IPS-18c (cell line): ENCODE results near the gene ZIC3.
A peak's percentile ranks its signal among the peaks of the same experiment; 100 is the strongest.

ENCODE experiments used
- H3K4me3 ChIP-seq: 2 replicates; pipeline ENCODE4 v1.7.0; 2013; ENCODE audit warnings: low read depth, mild to moderate bottlenecking, low read length, moderate library complexity; ENCODE audit not compliant: insufficient read depth
- H3K9me3 ChIP-seq: one replicate; pipeline ENCODE4 v1.6.1; 2013; ENCODE audit warnings: mild to moderate bottlenecking, low read length, moderate library complexity; ENCODE audit not compliant: control insufficient read depth, insufficient read depth

ZIC3 gene

DNA sequence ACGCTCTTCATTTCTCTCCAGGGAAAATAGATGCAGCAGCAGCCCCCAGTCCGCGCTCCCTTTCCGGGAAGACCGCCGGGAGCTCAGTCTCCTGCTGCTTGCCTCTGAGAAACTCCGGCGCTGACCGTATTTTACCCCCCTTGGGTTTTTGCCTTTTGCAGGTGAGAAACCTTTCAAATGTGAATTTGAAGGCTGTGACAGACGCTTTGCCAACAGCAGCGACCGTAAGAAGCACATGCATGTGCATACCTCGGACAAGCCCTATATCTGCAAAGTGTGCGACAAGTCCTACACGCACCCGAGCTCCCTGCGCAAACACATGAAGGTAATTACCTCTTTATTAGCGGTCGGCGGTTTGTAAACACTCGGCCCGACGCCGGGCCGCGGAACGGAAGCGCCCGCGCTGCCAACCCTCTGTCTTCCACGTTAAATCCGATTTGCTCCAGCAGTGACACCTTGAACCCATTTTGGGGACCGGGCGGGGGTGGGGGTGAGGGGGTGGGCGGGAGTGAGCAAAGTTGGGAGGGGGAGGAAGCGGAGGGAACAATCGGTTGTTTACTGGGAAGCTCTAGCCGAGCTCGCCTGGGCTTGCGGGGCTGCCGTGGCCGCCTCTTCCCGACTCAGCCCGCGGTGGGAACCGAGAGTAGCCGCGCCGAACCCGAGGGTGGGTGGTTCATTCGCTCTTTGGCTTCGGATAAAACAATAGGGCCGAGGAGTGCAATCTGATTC, 3.0 kb downstream of the ZIC3 start:
- H3K4me3 ChIP-seq = peak overlapping the region; percentile 61
- H3K9me3 ChIP-seq = peaks cover 8% of the 10 kb centered on the region

DNA sequence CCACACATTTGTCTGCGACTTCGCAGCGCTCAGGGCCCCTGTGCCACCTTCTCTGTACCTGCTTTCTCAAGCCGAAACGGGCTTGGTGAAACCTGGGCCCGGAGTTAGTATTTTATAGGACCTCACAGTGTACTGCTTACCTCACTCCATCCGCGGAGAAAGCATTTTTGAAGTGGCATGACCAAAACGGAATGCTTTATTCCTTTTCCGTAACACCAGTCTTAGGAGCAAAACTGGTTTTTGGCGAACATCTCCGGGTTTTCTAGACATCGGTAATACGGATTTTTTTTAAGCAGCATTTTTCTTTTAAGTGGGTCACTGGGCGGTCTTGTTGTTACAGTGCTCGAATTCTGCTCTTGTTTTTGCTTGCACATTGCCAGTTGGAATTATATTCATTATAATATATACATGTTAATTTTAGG, 3.6 kb downstream of the ZIC3 start:
- peaks cover 6% of the 10 kb centered on the region for H3K9me3 ChIP-seq
- H3K4me3 ChIP-seq = peak overlapping the region; percentile 61

DNA sequence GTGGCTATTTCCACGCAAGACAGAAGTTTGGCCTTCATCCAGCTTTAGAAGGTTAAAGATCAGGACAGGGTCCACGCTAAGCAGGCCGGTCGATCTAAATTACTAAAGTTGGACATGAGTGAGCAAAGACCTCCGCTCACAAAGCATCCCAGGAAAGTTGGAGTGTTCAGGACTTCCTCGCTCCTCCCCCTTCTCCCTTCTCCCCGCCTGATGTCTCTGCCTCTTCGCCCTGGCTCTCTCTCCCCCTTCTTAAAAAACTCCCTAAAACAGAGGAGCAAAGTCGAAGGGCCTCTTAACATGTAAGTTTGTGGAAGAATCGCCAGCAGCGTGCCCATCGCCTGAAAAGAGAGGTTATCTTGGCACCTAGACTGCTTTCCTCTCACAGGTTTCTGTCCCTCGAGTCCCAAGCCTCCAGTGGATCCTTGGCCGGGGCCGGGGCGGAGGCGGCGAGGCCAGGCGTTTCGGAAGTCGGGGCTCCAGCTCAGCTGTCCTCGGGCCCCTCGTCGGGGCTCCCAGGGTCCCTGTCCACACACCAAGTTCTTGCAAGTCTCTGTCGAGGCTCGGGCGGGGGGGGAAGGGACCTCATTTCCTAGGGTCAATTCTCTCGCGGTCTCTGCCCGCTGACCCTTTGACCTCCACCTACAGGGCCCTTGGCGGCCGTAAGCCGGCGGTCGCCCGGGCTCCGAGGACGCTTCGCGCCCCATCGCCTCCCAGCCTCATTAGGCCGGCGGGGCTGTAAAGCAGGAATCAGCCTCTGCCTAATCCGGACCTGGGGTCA, 7.6 kb downstream of the ZIC3 start:
- H3K9me3 ChIP-seq = peaks cover 6% of the 10 kb centered on the region
- peak overlapping the region; percentile 47; the same call in 1 of the 2 replicates for H3K4me3 ChIP-seq

DNA sequence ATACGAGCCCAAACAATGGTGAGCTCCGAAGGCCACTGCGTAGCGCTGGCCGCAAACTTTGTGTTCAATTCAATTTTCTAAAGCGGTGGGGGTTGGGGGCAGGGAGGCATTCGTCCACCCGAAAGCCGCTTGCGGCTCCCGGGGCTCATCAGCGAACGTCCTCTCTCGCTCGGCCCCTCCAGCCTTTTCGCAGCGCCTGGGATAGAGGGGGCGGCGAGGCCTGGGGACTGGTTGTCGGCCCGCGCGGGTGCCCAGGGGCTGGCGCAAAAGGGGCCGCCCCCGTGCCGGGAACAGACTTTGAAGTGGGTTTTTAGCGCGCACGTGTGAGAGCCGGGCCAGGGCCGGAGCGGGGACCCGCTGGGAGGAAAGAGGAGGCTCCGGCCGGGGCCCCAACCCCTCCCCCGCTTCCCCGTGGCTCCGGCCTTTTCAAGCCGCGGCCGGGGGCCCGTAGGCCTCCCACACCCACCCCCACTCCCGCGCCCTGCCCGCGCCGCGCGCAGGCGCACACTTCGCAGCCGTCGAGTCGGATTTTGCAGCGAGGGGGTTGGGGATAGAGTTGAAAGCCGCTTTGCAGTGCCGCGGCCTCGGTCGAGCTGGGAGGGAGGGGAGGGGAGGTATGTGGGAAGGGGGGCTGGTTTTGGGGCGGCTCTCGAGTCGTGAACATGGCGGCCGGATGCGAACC, 8.3 kb downstream of the ZIC3 start:
- peaks cover 6% of the 10 kb centered on the region for H3K9me3 ChIP-seq
- peak overlapping the region; percentile 47; the same call in 1 of the 2 replicates for H3K4me3 ChIP-seq

DNA sequence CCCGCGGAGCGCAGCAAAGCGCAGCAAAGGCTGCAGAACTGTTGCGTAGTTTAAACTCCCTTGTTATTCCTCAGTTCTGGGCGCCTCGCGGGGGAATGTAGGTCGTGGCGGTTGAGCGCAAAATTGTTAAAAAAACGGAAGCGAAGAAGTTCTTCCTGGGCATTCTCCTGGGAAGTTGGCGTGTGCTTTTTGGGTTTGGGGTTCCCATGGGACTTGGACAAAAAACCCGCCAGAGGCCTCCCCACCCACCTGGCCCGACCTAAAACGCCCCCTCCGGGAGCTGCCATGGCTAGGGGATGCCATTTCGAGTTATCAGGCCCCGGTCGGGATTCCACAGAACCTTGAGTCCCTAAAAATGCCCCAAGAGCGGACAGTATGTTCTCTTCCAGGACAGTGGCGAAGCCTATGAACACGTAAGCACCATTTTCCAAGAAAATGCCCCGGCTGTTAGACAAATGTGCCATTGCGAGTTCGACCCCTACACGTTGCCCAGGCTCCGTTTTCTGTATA, 8.9 kb downstream of the ZIC3 start:
- Histone ChIP-seq H3K9me3 (peaks cover under 1% of the 10 kb centered on the region), H3K4me3 (peak overlapping the region; percentile 34; the same call in 1 of the 2 replicates)

DNA sequence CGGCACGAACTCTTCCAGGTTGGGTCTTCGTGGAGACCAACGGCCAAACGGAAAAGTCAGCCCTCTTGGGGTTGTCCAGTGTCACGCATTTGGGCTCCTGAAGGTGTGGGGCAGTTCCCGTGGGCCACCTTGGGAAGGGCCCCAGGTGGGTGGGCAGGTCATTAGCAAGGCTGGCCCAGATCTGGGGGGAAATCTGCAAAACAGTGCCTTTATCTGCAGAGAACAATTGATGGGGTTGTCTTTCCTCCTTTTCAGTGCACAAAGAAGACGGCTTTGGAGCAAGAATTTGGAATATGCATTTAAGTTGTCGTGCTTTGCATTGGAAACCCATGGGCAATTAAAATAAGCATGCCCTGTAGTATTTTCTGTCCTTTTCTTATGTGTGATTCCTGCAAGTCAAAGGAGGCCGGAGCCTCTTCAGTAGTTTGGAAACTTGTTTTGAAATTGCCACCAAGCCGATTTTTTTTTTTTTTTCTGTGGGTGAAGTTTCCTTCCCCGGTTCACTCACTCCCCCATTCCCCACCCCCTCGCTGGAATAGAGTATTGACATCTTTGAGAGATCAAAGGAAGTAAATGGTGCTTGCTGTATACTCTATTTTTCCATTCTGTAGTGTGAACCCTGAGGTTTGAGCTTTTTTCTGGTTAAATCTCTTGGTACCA, 9.8 kb downstream of the ZIC3 start:
- H3K9me3 ChIP-seq = no peaks in the 10 kb centered on the region
- H3K4me3 ChIP-seq = peak overlapping the region; percentile 34; the same call in 1 of the 2 replicates

DNA sequence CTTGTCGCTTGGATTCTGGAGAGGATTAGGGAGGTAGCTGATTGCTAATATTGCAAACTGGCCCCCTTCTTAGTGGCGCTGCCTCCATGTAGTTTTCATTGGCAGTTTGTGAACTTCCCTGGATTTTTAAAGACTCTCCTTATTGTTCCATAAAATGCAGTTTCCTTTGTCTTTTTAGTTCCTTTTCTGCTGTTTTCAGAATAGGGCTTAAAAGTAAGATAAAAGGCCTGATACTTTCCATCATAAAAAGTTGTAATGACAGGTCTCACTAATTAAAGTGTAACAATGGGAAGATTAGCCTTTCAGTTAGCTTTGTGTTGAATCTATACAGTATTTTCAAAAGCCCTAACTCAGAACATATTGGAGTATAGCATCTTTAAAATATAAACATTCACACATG, 21.2 kb downstream of the ZIC3 start:
- H3K9me3 ChIP-seq = peaks cover 4% of the 10 kb centered on the region
- H3K4me3 ChIP-seq = no peak overlapping the region

DNA sequence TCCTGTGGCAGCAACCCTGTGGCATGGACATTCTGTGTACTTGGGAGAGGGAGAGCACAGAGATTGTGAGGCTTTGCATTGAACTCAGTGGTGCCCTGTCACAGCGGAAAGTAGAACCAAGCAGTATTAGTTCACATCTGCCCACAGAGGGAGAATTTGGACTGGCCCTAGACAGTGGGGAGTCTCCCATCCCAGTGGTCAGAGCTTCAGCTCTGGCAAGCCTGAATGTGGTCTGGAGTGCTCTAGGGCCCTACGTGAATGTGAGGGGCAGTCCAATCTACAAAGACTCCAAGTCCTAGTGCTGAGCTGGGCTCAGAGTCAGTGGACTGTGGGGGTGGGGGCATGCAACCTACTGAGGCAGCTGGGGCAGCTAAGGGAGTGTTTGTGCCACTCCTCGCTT, 34.8 kb downstream of the ZIC3 start:
- H3K9me3 ChIP-seq = peaks cover 7% of the 10 kb centered on the region
- no peak overlapping the region for H3K4me3 ChIP-seq
